ENCODE measurements around the gene CPPED1. TPM values are rescaled to one million over a fixed set of nuclear protein-coding genes. Genes with fewer than 3 reads are reported as not detected.

Gene CPPED1
- total and polyA plus RNA-seq, 2 experiments from 2014 or later: 6.2 to 7.3 TPM

- TF ChIP-seq, protein P1, sequence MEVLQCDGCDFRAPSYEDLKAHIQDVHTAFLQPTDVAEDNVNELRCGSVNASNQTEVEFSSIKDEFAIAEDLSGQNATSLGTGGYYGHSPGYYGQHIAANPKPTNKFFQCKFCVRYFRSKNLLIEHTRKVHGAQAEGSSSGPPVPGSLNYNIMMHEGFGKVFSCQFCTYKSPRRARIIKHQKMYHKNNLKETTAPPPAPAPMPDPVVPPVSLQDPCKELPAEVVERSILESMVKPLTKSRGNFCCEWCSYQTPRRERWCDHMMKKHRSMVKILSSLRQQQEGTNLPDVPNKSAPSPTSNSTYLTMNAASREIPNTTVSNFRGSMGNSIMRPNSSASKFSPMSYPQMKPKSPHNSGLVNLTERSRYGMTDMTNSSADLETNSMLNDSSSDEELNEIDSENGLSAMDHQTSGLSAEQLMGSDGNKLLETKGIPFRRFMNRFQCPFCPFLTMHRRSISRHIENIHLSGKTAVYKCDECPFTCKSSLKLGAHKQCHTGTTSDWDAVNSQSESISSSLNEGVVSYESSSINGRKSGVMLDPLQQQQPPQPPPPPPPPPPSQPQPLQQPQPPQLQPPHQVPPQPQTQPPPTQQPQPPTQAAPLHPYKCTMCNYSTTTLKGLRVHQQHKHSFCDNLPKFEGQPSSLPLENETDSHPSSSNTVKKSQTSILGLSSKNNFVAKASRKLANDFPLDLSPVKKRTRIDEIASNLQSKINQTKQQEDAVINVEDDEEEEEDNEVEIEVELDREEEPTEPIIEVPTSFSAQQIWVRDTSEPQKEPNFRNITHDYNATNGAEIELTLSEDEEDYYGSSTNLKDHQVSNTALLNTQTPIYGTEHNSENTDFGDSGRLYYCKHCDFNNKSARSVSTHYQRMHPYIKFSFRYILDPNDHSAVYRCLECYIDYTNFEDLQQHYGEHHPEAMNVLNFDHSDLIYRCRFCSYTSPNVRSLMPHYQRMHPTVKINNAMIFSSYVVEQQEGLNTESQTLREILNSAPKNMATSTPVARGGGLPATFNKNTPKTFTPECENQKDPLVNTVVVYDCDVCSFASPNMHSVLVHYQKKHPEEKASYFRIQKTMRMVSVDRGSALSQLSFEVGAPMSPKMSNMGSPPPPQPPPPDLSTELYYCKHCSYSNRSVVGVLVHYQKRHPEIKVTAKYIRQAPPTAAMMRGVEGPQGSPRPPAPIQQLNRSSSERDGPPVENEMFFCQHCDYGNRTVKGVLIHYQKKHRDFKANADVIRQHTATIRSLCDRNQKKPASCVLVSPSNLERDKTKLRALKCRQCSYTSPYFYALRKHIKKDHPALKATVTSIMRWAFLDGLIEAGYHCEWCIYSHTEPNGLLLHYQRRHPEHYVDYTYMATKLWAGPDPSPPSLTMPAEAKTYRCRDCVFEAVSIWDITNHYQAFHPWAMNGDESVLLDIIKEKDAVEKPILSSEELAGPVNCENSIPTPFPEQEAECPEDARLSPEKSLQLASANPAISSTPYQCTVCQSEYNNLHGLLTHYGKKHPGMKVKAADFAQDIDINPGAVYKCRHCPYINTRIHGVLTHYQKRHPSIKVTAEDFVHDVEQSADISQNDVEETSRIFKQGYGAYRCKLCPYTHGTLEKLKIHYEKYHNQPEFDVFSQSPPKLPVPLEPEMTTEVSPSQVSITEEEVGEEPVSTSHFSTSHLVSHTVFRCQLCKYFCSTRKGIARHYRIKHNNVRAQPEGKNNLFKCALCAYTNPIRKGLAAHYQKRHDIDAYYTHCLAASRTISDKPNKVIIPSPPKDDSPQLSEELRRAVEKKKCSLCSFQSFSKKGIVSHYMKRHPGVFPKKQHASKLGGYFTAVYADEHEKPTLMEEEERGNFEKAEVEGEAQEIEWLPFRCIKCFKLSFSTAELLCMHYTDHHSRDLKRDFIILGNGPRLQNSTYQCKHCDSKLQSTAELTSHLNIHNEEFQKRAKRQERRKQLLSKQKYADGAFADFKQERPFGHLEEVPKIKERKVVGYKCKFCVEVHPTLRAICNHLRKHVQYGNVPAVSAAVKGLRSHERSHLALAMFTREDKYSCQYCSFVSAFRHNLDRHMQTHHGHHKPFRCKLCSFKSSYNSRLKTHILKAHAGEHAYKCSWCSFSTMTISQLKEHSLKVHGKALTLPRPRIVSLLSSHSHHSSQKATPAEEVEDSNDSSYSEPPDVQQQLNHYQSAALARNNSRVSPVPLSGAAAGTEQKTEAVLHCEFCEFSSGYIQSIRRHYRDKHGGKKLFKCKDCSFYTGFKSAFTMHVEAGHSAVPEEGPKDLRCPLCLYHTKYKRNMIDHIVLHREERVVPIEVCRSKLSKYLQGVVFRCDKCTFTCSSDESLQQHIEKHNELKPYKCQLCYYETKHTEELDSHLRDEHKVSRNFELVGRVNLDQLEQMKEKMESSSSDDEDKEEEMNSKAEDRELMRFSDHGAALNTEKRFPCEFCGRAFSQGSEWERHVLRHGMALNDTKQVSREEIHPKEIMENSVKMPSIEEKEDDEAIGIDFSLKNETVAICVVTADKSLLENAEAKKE (CRISPR knock-in tag; IDR thresholded peaks at IDR 0.05): no peak
- TF ChIP-seq POLR2AphosphoS5 (IDR thresholded peaks at IDR 0.05; ENCODE audit: low read depth) (no peak), NANOG (IDR thresholded peaks at IDR 0.05; ENCODE audit: borderline replicate concordance) (no peak), STAT1 (IDR thresholded peaks at IDR 0.05; ENCODE audit: unreplicated experiment) (no peak)
- TF ChIP-seq, protein P2, sequence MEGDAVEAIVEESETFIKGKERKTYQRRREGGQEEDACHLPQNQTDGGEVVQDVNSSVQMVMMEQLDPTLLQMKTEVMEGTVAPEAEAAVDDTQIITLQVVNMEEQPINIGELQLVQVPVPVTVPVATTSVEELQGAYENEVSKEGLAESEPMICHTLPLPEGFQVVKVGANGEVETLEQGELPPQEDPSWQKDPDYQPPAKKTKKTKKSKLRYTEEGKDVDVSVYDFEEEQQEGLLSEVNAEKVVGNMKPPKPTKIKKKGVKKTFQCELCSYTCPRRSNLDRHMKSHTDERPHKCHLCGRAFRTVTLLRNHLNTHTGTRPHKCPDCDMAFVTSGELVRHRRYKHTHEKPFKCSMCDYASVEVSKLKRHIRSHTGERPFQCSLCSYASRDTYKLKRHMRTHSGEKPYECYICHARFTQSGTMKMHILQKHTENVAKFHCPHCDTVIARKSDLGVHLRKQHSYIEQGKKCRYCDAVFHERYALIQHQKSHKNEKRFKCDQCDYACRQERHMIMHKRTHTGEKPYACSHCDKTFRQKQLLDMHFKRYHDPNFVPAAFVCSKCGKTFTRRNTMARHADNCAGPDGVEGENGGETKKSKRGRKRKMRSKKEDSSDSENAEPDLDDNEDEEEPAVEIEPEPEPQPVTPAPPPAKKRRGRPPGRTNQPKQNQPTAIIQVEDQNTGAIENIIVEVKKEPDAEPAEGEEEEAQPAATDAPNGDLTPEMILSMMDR (conservative IDR thresholded peaks at IDR 0.05; ENCODE audit: low read depth in 2 of 2): no peak
Observed at GRCh38 chr16:12682432-12683165, 121.1 kb downstream of the CPPED1 start (continued).

- Histone ChIP-seq H3K4me1 (ENCODE audit: insufficient read depth) (peaks cover 7% of the 10 kb centered on the region; the same call in 1 of the 2 replicates), H3K27ac (ENCODE audit: low read depth) (no peak overlapping the region), H4K20me1 (replicated peaks; ENCODE audit: insufficient read depth) (no peaks in the 10 kb centered on the region), H3K79me2 (replicated peaks; ENCODE audit: insufficient read depth) (no peaks in the 10 kb centered on the region), H2AFZ (no peak overlapping the region), H3K9me2 (ENCODE audit: insufficient read depth) (no peaks in the 10 kb centered on the region), H3F3A (replicated peaks; ENCODE audit: low read depth) (no peaks in the 10 kb centered on the region), H3K36me3 (ENCODE audit: insufficient read depth) (no peaks in the 10 kb centered on the region), H3K27me3 (ENCODE audit: insufficient read depth) (no peaks in the 10 kb centered on the region), H3K4me3 (no peak overlapping the region), H3K4me2 (no peak overlapping the region)
- ATAC-seq (no peak), DNase-seq (ENCODE audit: low spot score) (no peak)
- Mint-ChIP-seq H3K4me1 (peaks cover 13% of the 10 kb centered on the region; the same call in 2 of the 3 replicates), H3K27ac (no peak overlapping the region), H3K9me3 (peaks cover 10% of the 10 kb centered on the region; the same call in 2 of the 3 replicates), H3K4me3 (no peak overlapping the region), H3K27me3 (ENCODE audit: insufficient read depth, low read depth, poor library complexity) (peaks cover 6% of the 10 kb centered on the region), H3K36me3 (ENCODE audit: low read depth) (peaks cover 4% of the 10 kb centered on the region; the same call in 2 of the 3 replicates)
- no peak for TF ChIP-seq ETS1 (IDR thresholded peaks at IDR 0.05)
Observed at GRCh38 chr16:12681653-12682052, 122.0 kb downstream of the CPPED1 start.

All from GM23338 (cell line).